Measurements from ENCODE around the gene OR52N1. TPM values are rescaled to one million over a fixed set of nuclear protein-coding genes. Genes with fewer than 3 reads are reported as not detected.

OR52N1 gene
- total and polyA plus RNA-seq, 4 experiments from 2014 or later: not detected

DNA sequence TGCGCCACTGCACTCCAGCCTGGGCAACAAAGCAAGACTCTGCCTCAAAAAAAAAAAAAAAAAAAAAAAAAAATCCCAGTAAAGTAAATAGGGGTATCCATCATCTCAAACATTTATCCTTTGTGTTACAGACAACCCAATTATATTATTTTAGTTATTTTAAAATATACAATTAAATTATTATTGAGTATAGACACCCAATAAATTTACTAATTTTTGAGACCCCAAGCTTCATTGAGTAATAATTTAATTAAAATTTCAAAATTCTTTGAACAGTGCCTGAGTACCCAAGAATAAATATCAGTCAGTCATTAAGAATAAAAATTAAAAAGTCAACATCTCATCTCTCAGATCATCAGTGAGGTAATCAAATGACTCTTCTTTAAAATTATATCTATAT lies 37.1 kb downstream of the OR52N1 start, which contains the start of gene OR52N4:
Gene OR52N4 (plus strand): TSS at position 301 of the 400 bp plus-strand sequence. CDS start 498 bp downstream, outside the sequence.
- Mint-ChIP-seq H3K27me3 (peaks cover 0 to 1% of the 10 kb centered on the region in 2 donors), H3K4me3 (no peak within 1 kb of the TSS), H3K9me3 (no peaks in the 10 kb centered on the region), H3K27ac (no peak within 1 kb of the TSS), H3K36me3 (peaks cover 0 to 8% of the 10 kb centered on the region in 2 donors), H3K4me1 (no peaks in the 10 kb centered on the region)
- POLR2A ChIA-PET (ENCODE audit: partially characterized antibody): no interaction called here
- Histone ChIP-seq H3K9me3 (ENCODE audit: control insufficient read depth in 1 of 2, low read length in 2 of 2) (no peaks in the 10 kb centered on the region), H3K27ac (ENCODE audit: low read depth, low read length) (no peak within 1 kb of the TSS), H3K36me3 (ENCODE audit: insufficient read depth, low read length) (no peaks in the 10 kb centered on the region), H3K4me1 (ENCODE audit: insufficient read depth, low read length) (no peaks in the 10 kb centered on the region), H3K27me3 (ENCODE audit: insufficient read depth, low read length) (no peaks in the 10 kb centered on the region), H3K4me3 (ENCODE audit: low read length in 2 of 2) (no peak within 1 kb of the TSS)
- no peak for DNase-seq
- CTCF ChIA-PET (ENCODE audit: partially characterized antibody): no interaction called here
- intact Hi-C loops (cut with micrococcal nuclease): no loop called here

DNA sequence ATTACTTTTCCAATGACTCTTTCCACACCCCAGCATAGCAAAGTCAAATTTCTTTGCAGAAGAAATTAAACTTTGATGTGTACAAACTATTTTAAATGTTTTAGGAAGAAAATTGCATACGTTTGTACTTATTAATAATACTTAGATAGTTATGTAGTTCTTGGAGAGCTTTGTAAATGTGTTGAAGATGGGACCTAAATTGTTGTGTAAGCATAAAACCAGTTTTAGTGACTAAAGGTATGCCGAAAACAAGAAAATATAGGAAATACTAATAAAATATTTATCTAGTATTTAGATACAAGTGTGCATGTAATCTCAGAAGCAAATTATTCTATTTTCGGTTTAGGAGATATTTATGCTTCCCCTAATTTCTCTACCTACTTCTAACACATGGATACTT lies 41.2 kb downstream of the OR52N1 start:
- H3K4me1 Mint-ChIP-seq: no peaks in the 10 kb centered on the region
- Histone ChIP-seq H3K27ac (ENCODE audit: low read depth, low read length) (no peak overlapping the region), H3K36me3 (ENCODE audit: insufficient read depth, low read length) (no peaks in the 10 kb centered on the region), H3K4me1 (ENCODE audit: insufficient read depth, low read length) (no peaks in the 10 kb centered on the region), H3K4me3 (ENCODE audit: low read length in 2 of 2) (no peak overlapping the region), H3K9me3 (ENCODE audit: control insufficient read depth in 1 of 2, low read length in 2 of 2) (no peaks in the 10 kb centered on the region), H3K27me3 (ENCODE audit: insufficient read depth, low read length) (no peaks in the 10 kb centered on the region)
- H3K36me3 Mint-ChIP-seq: peaks cover 1 to 2% of the 10 kb centered on the region in 2 donors
- no peak overlapping the region for H3K4me3 Mint-ChIP-seq
- intact Hi-C loops (cut with micrococcal nuclease): no loop called here
- peaks cover 0 to 5% (median 1%) of the 10 kb centered on the region in 8 donors for H3K9me3 Mint-ChIP-seq
- CTCF ChIA-PET (ENCODE audit: partially characterized antibody): no interaction called here
- POLR2A ChIA-PET (ENCODE audit: partially characterized antibody): no interaction called here
- DNase-seq: no peak
- H3K27ac Mint-ChIP-seq: no peak overlapping the region
- peaks cover 1 to 2% of the 10 kb centered on the region in 2 donors for H3K27me3 Mint-ChIP-seq

DNA sequence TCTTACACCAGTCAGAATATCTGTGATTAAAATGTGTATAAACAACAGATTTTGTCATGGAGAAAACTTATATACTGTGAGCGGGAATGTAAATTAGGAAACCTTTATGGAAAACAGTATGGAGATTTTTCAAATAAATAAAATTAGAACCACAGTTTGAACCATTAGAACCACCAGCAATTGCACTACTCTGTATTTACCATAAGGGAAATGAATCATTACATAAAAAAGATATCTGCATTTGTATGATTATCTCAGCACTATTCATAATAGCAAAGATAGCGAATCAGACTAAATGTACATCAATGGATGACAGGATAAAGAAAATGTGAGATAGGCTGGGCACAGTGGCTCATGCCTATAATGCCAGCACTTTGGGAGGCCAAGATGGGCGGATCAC lies 44.5 kb downstream of the OR52N1 start:
- intact Hi-C loops (cut with micrococcal nuclease): no loop called here
- Histone ChIP-seq H3K9me3 (ENCODE audit: control insufficient read depth in 1 of 2, low read length in 2 of 2) (peaks cover 0 to 5% of the 10 kb centered on the region in 2 donors), H3K4me3 (ENCODE audit: low read length in 2 of 2) (no peak overlapping the region), H3K36me3 (ENCODE audit: insufficient read depth, low read length) (no peaks in the 10 kb centered on the region), H3K4me1 (ENCODE audit: insufficient read depth, low read length) (no peaks in the 10 kb centered on the region), H3K27ac (ENCODE audit: low read depth, low read length) (no peak overlapping the region), H3K27me3 (ENCODE audit: insufficient read depth, low read length) (no peaks in the 10 kb centered on the region)
- Mint-ChIP-seq H3K27ac (no peak overlapping the region), H3K4me3 (no peak overlapping the region), H3K4me1 (no peaks in the 10 kb centered on the region), H3K27me3 (peaks cover 0 to 6% of the 10 kb centered on the region in 2 donors), H3K36me3 (peaks cover 7 to 15% of the 10 kb centered on the region in 2 donors), H3K9me3 (peaks cover 0 to 30% (median 18%) of the 10 kb centered on the region in 8 donors)
- no peak for DNase-seq
- CTCF ChIA-PET (ENCODE audit: partially characterized antibody): no interaction called here
- POLR2A ChIA-PET (ENCODE audit: partially characterized antibody): no interaction called here

GRCh38 chr11:5738431-5738830 lies 52.6 kb downstream of the OR52N1 start:
- Histone ChIP-seq H3K27ac (ENCODE audit: low read depth, low read length) (no peak overlapping the region), H3K27me3 (ENCODE audit: insufficient read depth, low read length) (no peaks in the 10 kb centered on the region), H3K4me1 (ENCODE audit: insufficient read depth, low read length) (no peaks in the 10 kb centered on the region), H3K9me3 (ENCODE audit: control insufficient read depth in 1 of 2, low read length in 2 of 2) (peaks cover 0 to 5% of the 10 kb centered on the region in 2 donors), H3K36me3 (ENCODE audit: insufficient read depth, low read length) (no peaks in the 10 kb centered on the region), H3K4me3 (ENCODE audit: low read length in 2 of 2) (no peak overlapping the region)
- Mint-ChIP-seq H3K27me3 (peaks cover 2% of the 10 kb centered on the region in 2 donors), H3K9me3 (peaks cover 0 to 36% (median 25%) of the 10 kb centered on the region in 8 donors), H3K36me3 (peaks cover 24 to 32% of the 10 kb centered on the region in 2 donors), H3K4me3 (no peak overlapping the region), H3K4me1 (no peaks in the 10 kb centered on the region), H3K27ac (no peak overlapping the region)
- ChIA-PET POLR2A (ENCODE audit: partially characterized antibody) (no interaction called here), CTCF (ENCODE audit: partially characterized antibody) (interaction anchor here (1.2 kb wide), 1 partner anchor 53 kb away, joined by 4 read pairs; the partner anchor contains the start of gene TRIM5)
- intact Hi-C loops (cut with micrococcal nuclease): no loop called here
- no peak for DNase-seq

GRCh38 chr11:5737670-5738392 lies 53.2 kb downstream of the OR52N1 start:
- Histone ChIP-seq H3K36me3 (ENCODE audit: insufficient read depth, low read length) (no peaks in the 10 kb centered on the region), H3K27me3 (ENCODE audit: insufficient read depth, low read length) (no peaks in the 10 kb centered on the region), H3K4me1 (ENCODE audit: insufficient read depth, low read length) (no peaks in the 10 kb centered on the region), H3K27ac (ENCODE audit: low read depth, low read length) (no peak overlapping the region), H3K4me3 (ENCODE audit: low read length in 2 of 2) (no peak overlapping the region), H3K9me3 (ENCODE audit: control insufficient read depth in 1 of 2, low read length in 2 of 2) (peaks cover 0 to 5% of the 10 kb centered on the region in 2 donors)
- no peak overlapping the region for H3K4me3 Mint-ChIP-seq
- POLR2A ChIA-PET (ENCODE audit: partially characterized antibody): no interaction called here
- peaks cover 2% of the 10 kb centered on the region in 2 donors for H3K27me3 Mint-ChIP-seq
- peaks cover 0 to 33% (median 23%) of the 10 kb centered on the region in 8 donors for H3K9me3 Mint-ChIP-seq
- peaks cover 22 to 26% of the 10 kb centered on the region in 2 donors for H3K36me3 Mint-ChIP-seq
- peak overlapping the region in 1 of 7 donors; percentile 38 for H3K27ac Mint-ChIP-seq
- CTCF ChIA-PET (ENCODE audit: partially characterized antibody): interaction anchor here (0.7 to 1.2 kb wide), 2 partner anchors 10 to 53 kb away, joined by 3 to 4 read pairs; partner anchors contain the start of gene TRIM5
- no peak for DNase-seq
- H3K4me1 Mint-ChIP-seq: no peaks in the 10 kb centered on the region
- intact Hi-C loops (cut with micrococcal nuclease): no loop called here

- H3K4me1 ChIP-seq (ENCODE audit: insufficient read depth, low read length): no peaks in the 10 kb centered on the region
- CTCF ChIA-PET (ENCODE audit: partially characterized antibody): interaction anchor here (0.7 kb wide), 1 partner anchor 9 kb away, joined by 3 read pairs; no protein-coding TSS in a partner anchor
- H3K9me3 Mint-ChIP-seq: peaks cover 0 to 26% (median 16%) of the 10 kb centered on the region in 8 donors
Observed at GRCh38 chr11:5737091-5737490, 54.0 kb downstream of the OR52N1 start.

More at GRCh38 chr11:5737091-5737490, 54.0 kb downstream of the OR52N1 start:
- H3K27ac Mint-ChIP-seq: no peak overlapping the region
- H3K4me3 Mint-ChIP-seq: no peak overlapping the region
- no peak for DNase-seq
- POLR2A ChIA-PET (ENCODE audit: partially characterized antibody): no interaction called here
- intact Hi-C loops (cut with micrococcal nuclease): no loop called here
- H3K27me3 ChIP-seq (ENCODE audit: insufficient read depth, low read length): no peaks in the 10 kb centered on the region
- peaks cover 0 to 2% of the 10 kb centered on the region in 2 donors for H3K27me3 Mint-ChIP-seq
- no peaks in the 10 kb centered on the region for H3K4me1 Mint-ChIP-seq
- no peaks in the 10 kb centered on the region for H3K36me3 ChIP-seq (ENCODE audit: insufficient read depth, low read length)
- no peak overlapping the region for H3K27ac ChIP-seq (ENCODE audit: low read depth, low read length)
- peaks cover 19 to 21% of the 10 kb centered on the region in 2 donors for H3K36me3 Mint-ChIP-seq
- peaks cover 0 to under 1% of the 10 kb centered on the region in 2 donors for H3K9me3 ChIP-seq (ENCODE audit: control insufficient read depth in 1 of 2, low read length in 2 of 2)
- H3K4me3 ChIP-seq (ENCODE audit: low read length in 2 of 2): no peak overlapping the region

Measured in CD4-positive, alpha-beta memory T cell (primary cell).